H1 (cell line): ENCODE measurements around the gene PDK1. TPM values are rescaled to one million over a fixed set of nuclear protein-coding genes. Genes with fewer than 3 reads are reported as not detected.

Experiments
- CTCF ChIA-PET: fragments of 300-600 bp; sonication (Branson Sonifier 250); formaldehyde crosslinking; loops from one replicate; lab custom pipeline; 2021; ENCODE audit not compliant: partially characterized antibody; lab: Charles Lee
- POLR2A ChIA-PET: fragments of 300-600 bp; sonication (Branson Sonifier 250); formaldehyde crosslinking; loops from one replicate; lab custom pipeline; 2021; ENCODE audit warnings: inconsistent platforms; ENCODE audit not compliant: partially characterized antibody; lab: Charles Lee
- DNase-seq, 2 experiments: peaks; one replicate each; pipeline versions ENCODE4 v3.0.0 to v3.0.0-alpha.2; 2010 to 2022; ENCODE audit warnings: low spot score in 2 of 2, low read depth in 1 of 2, mixed read lengths in 1 of 2
- FAIRE-seq: peaks from 2 replicates; lab custom pipeline; 2011; peaks lifted over from hg19 to GRCh38; lab: Jason Lieb, UNC
- H2AFZ ChIP-seq: 2 replicates; pipeline ENCODE4 v1.8.1; 2012; ENCODE audit warnings: low read length, inconsistent platforms
- H2AK5ac ChIP-seq: 2 replicates; pipeline ENCODE4 v1.6.1; 2013; ENCODE audit warnings: low read depth, low read length
- H2BK120ac ChIP-seq: replicated peaks from 2 replicates; pipeline ENCODE3; 2013; ENCODE audit warnings: low read depth, low read length, inconsistent platforms
- H2BK12ac ChIP-seq: 2 replicates; pipeline ENCODE4 v1.6.1; 2013; ENCODE audit warnings: low read depth, low read length
- H2BK15ac ChIP-seq: 2 replicates; pipeline ENCODE4 v1.6.1; 2013; ENCODE audit warnings: low read length
- H2BK20ac ChIP-seq: 2 replicates; pipeline ENCODE4 v1.6.1; 2013; ENCODE audit warnings: low read length
- H2BK5ac ChIP-seq: 2 replicates; pipeline ENCODE4 v1.6.1; 2013; ENCODE audit warnings: low read depth, low read length
- H3K14ac ChIP-seq: 2 replicates; pipeline ENCODE4 v1.6.1; 2013; ENCODE audit warnings: inconsistent platforms; ENCODE audit not compliant: insufficient read length
- H3K18ac ChIP-seq: 2 replicates; pipeline ENCODE4 v1.6.1; 2013; ENCODE audit warnings: low read length; ENCODE audit errors: extremely low read depth
- H3K23ac ChIP-seq: 2 replicates; pipeline ENCODE4 v1.6.1; 2013; ENCODE audit warnings: inconsistent platforms; ENCODE audit not compliant: insufficient read length
- H3K23me2 ChIP-seq: 2 replicates; pipeline ENCODE4 v1.6.1; 2013; ENCODE audit warnings: low read depth, low read length
- H3K27ac ChIP-seq: 2 replicates; pipeline ENCODE4 v1.6.1; 2011; ENCODE audit warnings: low read depth, low read length, inconsistent platforms
- H3K27me3 ChIP-seq, 4 experiments: replicated peaks in 1 of 4; 1 replicate in 1 of 4; 2 replicates in 3 of 4; pipeline versions ENCODE4 v1.6.1 to v1.8.1; 2011 to 2013; ENCODE audit warnings: low read length in 3 of 4, mild to moderate bottlenecking in 3 of 4, inconsistent platforms in 2 of 4, mixed read lengths in 2 of 4, moderate library complexity in 1 of 4; ENCODE audit not compliant: control insufficient read depth in 3 of 4, insufficient read depth in 3 of 4; ENCODE audit errors: extremely low read depth in 1 of 4
- H3K36me3 ChIP-seq, 4 experiments: 2 replicates each; pipeline versions ENCODE4 v1.6.1 to v1.8.1; 2011 to 2013; ENCODE audit warnings: mild to moderate bottlenecking in 4 of 4, low read length in 3 of 4, moderate library complexity in 2 of 4, control low read depth in 1 of 4, inconsistent platforms in 1 of 4; ENCODE audit not compliant: insufficient read depth in 4 of 4, control insufficient read depth in 2 of 4
- H3K4ac ChIP-seq: replicated peaks from 2 replicates; pipeline ENCODE3; 2013; ENCODE audit warnings: low read length, low read depth, mixed read lengths, inconsistent platforms; ENCODE audit not compliant: insufficient read length
- H3K4me1 ChIP-seq, 4 experiments: replicated peaks in 1 of 4; 1 replicate in 1 of 4; 2 replicates in 3 of 4; pipeline versions ENCODE4 v1.6.1 to v1.8.1; 2011 to 2013; ENCODE audit warnings: low read length in 3 of 4, inconsistent platforms in 2 of 4, mixed read lengths in 1 of 4; ENCODE audit not compliant: insufficient read depth in 4 of 4, control insufficient read depth in 3 of 4
- H3K4me2 ChIP-seq, 2 experiments: 2 replicates each; pipeline versions ENCODE4 v1.6.1 to v1.8.1; 2011 to 2013; ENCODE audit warnings: low read depth in 2 of 2, low read length in 2 of 2, control low read depth in 1 of 2, inconsistent platforms in 1 of 2, mild to moderate bottlenecking in 1 of 2; ENCODE audit not compliant: insufficient read depth in 1 of 2
- H3K4me3 ChIP-seq, 4 experiments: fragments of 200-600, 300-600 bp in 1 of 4; sonication (generic), shearing (Covaris generic), sonication (Bioruptor Twin) in 1 of 4; 2 replicates each; pipeline versions ENCODE4 v1.5.1 to v1.8.1; 2011 to 2016; ENCODE audit warnings: low read length in 4 of 4, low read depth in 3 of 4, control low read depth in 2 of 4, inconsistent platforms in 2 of 4, mild to moderate bottlenecking in 2 of 4, mixed read lengths in 1 of 4, moderate library complexity in 1 of 4; ENCODE audit not compliant: insufficient read depth in 2 of 4; ENCODE audit errors: extremely low read depth in 1 of 4
- H3K56ac ChIP-seq: replicated peaks from 2 replicates; pipeline ENCODE3; 2013; ENCODE audit warnings: low read depth, mild to moderate bottlenecking, mixed read lengths, low read length, inconsistent platforms; ENCODE audit not compliant: insufficient read length
- H3K79me1 ChIP-seq: 2 replicates; pipeline ENCODE4 v1.6.1; 2013; ENCODE audit warnings: low read depth, low read length, control low read depth
- H3K79me2 ChIP-seq, 2 experiments: 2 replicates each; pipeline versions ENCODE4 v1.6.1 to v1.8.1; 2012 to 2013; ENCODE audit warnings: low read length in 2 of 2, mild to moderate bottlenecking in 2 of 2, inconsistent platforms in 1 of 2; ENCODE audit not compliant: insufficient read depth in 2 of 2, control insufficient read depth in 1 of 2
- H3K9ac ChIP-seq, 4 experiments: replicated peaks in 1 of 4; 1 replicate in 1 of 4; 2 replicates in 3 of 4; pipeline versions ENCODE4 v1.6.1 to v1.8.1; 2011 to 2013; ENCODE audit warnings: low read depth in 3 of 4, low read length in 3 of 4, control low read depth in 2 of 4, mild to moderate bottlenecking in 2 of 4, moderate library complexity in 2 of 4, inconsistent platforms in 1 of 4; ENCODE audit errors: extremely low read depth in 1 of 4
- H3K9me3 ChIP-seq, 2 experiments: 2 replicates each; pipeline versions ENCODE4 v1.6.1 to v1.8.1; 2012 to 2013; ENCODE audit warnings: mild to moderate bottlenecking in 2 of 2, moderate library complexity in 2 of 2, control low read depth in 1 of 2, inconsistent platforms in 1 of 2, low read depth in 1 of 2, low read length in 1 of 2, mixed read lengths in 1 of 2; ENCODE audit not compliant: insufficient read depth in 2 of 2
- H4K20me1 ChIP-seq, 2 experiments: replicated peaks in 1 of 2; 2 replicates each; pipeline versions ENCODE3 to v1.8.1; 2011 to 2013; ENCODE audit warnings: inconsistent platforms in 2 of 2, low read length in 2 of 2, mild to moderate bottlenecking in 1 of 2; ENCODE audit not compliant: insufficient read depth in 2 of 2, control insufficient read depth in 1 of 2
- H4K5ac ChIP-seq: 2 replicates; pipeline ENCODE4 v1.6.1; 2013; ENCODE audit warnings: low read length, low read depth, mixed read lengths, inconsistent platforms; ENCODE audit not compliant: insufficient read length
- H4K8ac ChIP-seq: 2 replicates; pipeline ENCODE4 v1.8.0; 2013; ENCODE audit warnings: mild to moderate bottlenecking, moderate library complexity, low read length, inconsistent platforms; ENCODE audit not compliant: insufficient read depth; ENCODE audit errors: extremely low read depth
- H4K91ac ChIP-seq: replicated peaks from 2 replicates; pipeline ENCODE3; 2013; ENCODE audit warnings: low read length, mixed read lengths, inconsistent platforms; ENCODE audit not compliant: insufficient read length
- CEBPB ChIP-seq: IDR thresholded peaks from 2 replicates; pipeline ENCODE4 v1.6.1; 2012; ENCODE audit warnings: low read depth, low read length
- CHD2 ChIP-seq: IDR thresholded peaks from 2 replicates; pipeline ENCODE4 v1.6.1; 2012; ENCODE audit warnings: low read length, improper control_type of control experiment
- CTBP2 ChIP-seq: IDR thresholded peaks from 2 replicates; pipeline ENCODE4 v1.7.0; 2011; ENCODE audit warnings: borderline replicate concordance, mild to moderate bottlenecking, moderate library complexity, mixed read lengths, low read length; ENCODE audit not compliant: insufficient read depth, insufficient read length
- JUND ChIP-seq: IDR thresholded peaks from 2 replicates; pipeline ENCODE4 v1.6.1; 2011; ENCODE audit warnings: mild to moderate bottlenecking, improper control_type of control experiment, low read length
- MAFK ChIP-seq: IDR thresholded peaks from 2 replicates; pipeline ENCODE4 v1.6.1; 2012; ENCODE audit warnings: low read depth, mild to moderate bottlenecking, improper control_type of control experiment, low read length
- SIRT6 ChIP-seq: IDR thresholded peaks from one replicate; pipeline ENCODE4 v1.7.1; 2012; ENCODE audit warnings: low read length, inconsistent platforms
- SP4 ChIP-seq: IDR thresholded peaks from 2 replicates; pipeline ENCODE4 v1.6.1; 2012; ENCODE audit warnings: low read length, inconsistent platforms
- TAF7 ChIP-seq: optimal IDR thresholded peaks from 2 replicates; pipeline ENCODE3; 2011; ENCODE audit warnings: low read depth, mild to moderate bottlenecking, inconsistent platforms, low read length, moderate library complexity, borderline replicate concordance
- TEAD4 ChIP-seq: IDR thresholded peaks from 2 replicates; pipeline ENCODE4 v1.6.1; 2012; ENCODE audit warnings: low read depth, low read length, inconsistent platforms, mixed read lengths
- WGBS, 2 experiments: shearing (Covaris generic) in 1 of 2; methylation state at CpG; one replicate each; pipeline versions ENCODE4 v1.1.6 to v1.1.7; 2013 to 2015; ENCODE audit warnings: low lambda C conversion rate in 2 of 2, mixed read lengths in 2 of 2, inconsistent platforms in 1 of 2, low coverage in 1 of 2, missing lambda C conversion rate in 1 of 2; ENCODE audit not compliant: insufficient replicate concordance in 2 of 2, insufficient coverage in 1 of 2, insufficient read length in 1 of 2; ENCODE audit errors: extremely low coverage in 1 of 2, missing lambda C conversion rate in 1 of 2; 5-methylcytosine and 5-hydroxymethylcytosine counted together
- polyA plus RNA-seq, 7 experiments: library from polyadenylated mRNA; depleted of rRNA in 3 of 7; stranded (reverse) in 5 of 7; unstranded in 2 of 7; fragments of >200 nt in 5 of 7; fragments of 200-250 nt in 2 of 7; gene quantifications; 1 replicate in 5 of 7; 2 replicates in 1 of 7; 4 replicates in 1 of 7; pipeline versions ENCODE4 v1.2.1 to v1.2.3, GENCODE V29; 2011 to 2013; ENCODE audit warnings: missing spikeins in 2 of 7, mixed read lengths in 2 of 7
- total RNA-seq: library from RNA; stranded (reverse); fragmentation: NEBNext Ultra II Directional; extraction: Animal tissue kit (Norgen Biotek cat#: 25700); gene quantifications from 2 replicates; pipeline ENCODE4 v1.2.1, GENCODE V29; 2021
- TF ChIP-seq, protein P1 (sequence below), 3 experiments: IDR thresholded peaks; 1 replicate in 2 of 3; 2 replicates in 1 of 3; pipeline versions ENCODE4 v1.5.1 to v1.6.1; 2011; ENCODE audit warnings: low read length in 3 of 3, mild to moderate bottlenecking in 3 of 3, inconsistent platforms in 2 of 3, low read depth in 1 of 3, moderate library complexity in 1 of 3; ENCODE audit not compliant: insufficient read depth in 1 of 3; ENCODE audit errors: control extremely low read depth in 1 of 3
- TF ChIP-seq, protein P2 (sequence below): IDR thresholded peaks from 2 replicates; pipeline ENCODE4 v1.6.1; 2011; ENCODE audit warnings: low read length, improper control_type of control experiment

The PDK1 gene
- total and polyA plus RNA-seq, 2 of the 8 experiments (the other 6 are each of a cell fraction or from before 2014, with no cell fraction given): 18.2 to 21.9 TPM

DNA sequence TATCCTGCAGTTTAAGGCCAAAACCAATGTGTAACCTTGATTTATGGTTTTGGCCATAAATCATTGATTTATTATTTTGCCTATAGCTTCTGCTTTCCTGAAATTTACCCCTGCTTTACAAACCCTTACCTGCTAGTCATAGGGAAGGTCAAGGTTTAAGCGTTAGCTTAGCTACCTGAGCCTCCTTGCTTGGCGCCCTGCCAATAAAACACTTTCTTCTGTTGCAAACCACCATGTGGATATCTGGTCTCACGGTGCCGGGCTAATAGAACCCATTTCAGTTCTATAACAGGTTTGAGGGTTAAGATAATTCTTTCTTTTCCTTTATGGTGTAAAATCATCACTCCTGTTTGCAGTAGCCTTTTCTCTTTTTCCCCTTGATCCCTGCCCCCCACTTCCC is 72.2 kb downstream of the PDK1 start:
- H2BK20ac ChIP-seq: no peak overlapping the region
- 95% methylated on average over 4 of the region's 4 CpGs; no CpG with 5 or more reads in 1 of the 2 experiments for WGBS, 2 experiments
- no peak overlapping the region for H4K5ac ChIP-seq
- H3K9ac ChIP-seq: no peak overlapping the region
- no peak overlapping the region for H4K91ac ChIP-seq
- H3K56ac ChIP-seq: no peak overlapping the region
- H3K27ac ChIP-seq: no peak overlapping the region
- no peaks in the 10 kb centered on the region for H3K23me2 ChIP-seq
- H3K23ac ChIP-seq: no peak overlapping the region
- no peak overlapping the region for H2BK15ac ChIP-seq
- no peaks in the 10 kb centered on the region for H3K27me3 ChIP-seq
- DNase-seq (no peak), FAIRE-seq (no peak)
- peaks cover 11 to 17% of the 10 kb centered on the region in 2 experiments for H3K9me3 ChIP-seq
- H2AFZ ChIP-seq: no peak overlapping the region
- CTCF ChIA-PET: interaction anchor here (0.6 kb wide), 1 partner anchor 878 kb away, joined by 3 read pairs; no protein-coding TSS in a partner anchor
- H3K18ac ChIP-seq: no peak overlapping the region
- H4K8ac ChIP-seq: no peak overlapping the region
- no peak overlapping the region for H3K4ac ChIP-seq
- H3K4me1 ChIP-seq: no peaks in the 10 kb centered on the region
- H3K4me2 ChIP-seq: no peak overlapping the region
- no peak overlapping the region for H2BK120ac ChIP-seq
- no peak overlapping the region for H3K4me3 ChIP-seq
- H3K79me2 ChIP-seq: no peaks in the 10 kb centered on the region
- POLR2A ChIA-PET: no interaction called here
- H3K36me3 ChIP-seq: peaks cover 0 to 4% (median 0%) of the 10 kb centered on the region in 4 experiments; a peak in 2 of 8 replicates
- no peak overlapping the region for H2BK12ac ChIP-seq
- H2AK5ac ChIP-seq: no peak overlapping the region
- no peaks in the 10 kb centered on the region for H3K79me1 ChIP-seq
- no peak overlapping the region for H3K14ac ChIP-seq
- no peaks in the 10 kb centered on the region for H4K20me1 ChIP-seq
- no peak overlapping the region for H2BK5ac ChIP-seq
- no peak for TF ChIP-seq JUND
- no peak for TF ChIP-seq CEBPB
- TF ChIP-seq, protein P1, sequence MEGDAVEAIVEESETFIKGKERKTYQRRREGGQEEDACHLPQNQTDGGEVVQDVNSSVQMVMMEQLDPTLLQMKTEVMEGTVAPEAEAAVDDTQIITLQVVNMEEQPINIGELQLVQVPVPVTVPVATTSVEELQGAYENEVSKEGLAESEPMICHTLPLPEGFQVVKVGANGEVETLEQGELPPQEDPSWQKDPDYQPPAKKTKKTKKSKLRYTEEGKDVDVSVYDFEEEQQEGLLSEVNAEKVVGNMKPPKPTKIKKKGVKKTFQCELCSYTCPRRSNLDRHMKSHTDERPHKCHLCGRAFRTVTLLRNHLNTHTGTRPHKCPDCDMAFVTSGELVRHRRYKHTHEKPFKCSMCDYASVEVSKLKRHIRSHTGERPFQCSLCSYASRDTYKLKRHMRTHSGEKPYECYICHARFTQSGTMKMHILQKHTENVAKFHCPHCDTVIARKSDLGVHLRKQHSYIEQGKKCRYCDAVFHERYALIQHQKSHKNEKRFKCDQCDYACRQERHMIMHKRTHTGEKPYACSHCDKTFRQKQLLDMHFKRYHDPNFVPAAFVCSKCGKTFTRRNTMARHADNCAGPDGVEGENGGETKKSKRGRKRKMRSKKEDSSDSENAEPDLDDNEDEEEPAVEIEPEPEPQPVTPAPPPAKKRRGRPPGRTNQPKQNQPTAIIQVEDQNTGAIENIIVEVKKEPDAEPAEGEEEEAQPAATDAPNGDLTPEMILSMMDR (IDR thresholded peaks at IDR 0.05; ENCODE audit: control extremely low read depth in 1 of 3, insufficient read depth in 1 of 3, low read depth in 1 of 3, low read length in 3 of 3): no peak
- TF ChIP-seq, protein P2, sequence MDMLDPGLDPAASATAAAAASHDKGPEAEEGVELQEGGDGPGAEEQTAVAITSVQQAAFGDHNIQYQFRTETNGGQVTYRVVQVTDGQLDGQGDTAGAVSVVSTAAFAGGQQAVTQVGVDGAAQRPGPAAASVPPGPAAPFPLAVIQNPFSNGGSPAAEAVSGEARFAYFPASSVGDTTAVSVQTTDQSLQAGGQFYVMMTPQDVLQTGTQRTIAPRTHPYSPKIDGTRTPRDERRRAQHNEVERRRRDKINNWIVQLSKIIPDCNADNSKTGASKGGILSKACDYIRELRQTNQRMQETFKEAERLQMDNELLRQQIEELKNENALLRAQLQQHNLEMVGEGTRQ: no peak
- no peak for TF ChIP-seq SIRT6
- no peak for TF ChIP-seq TEAD4
- no peak for TF ChIP-seq TAF7
- TF ChIP-seq CHD2: no peak
- TF ChIP-seq MAFK: no peak
- no peak for TF ChIP-seq SP4
- no peak for TF ChIP-seq CTBP2
